GM18870 (cell line): ENCODE results near the gene CASP8.

Source experiments
- ATAC-seq: cut with Tn5 transposase; IDR thresholded peaks from one replicate; pipeline ENCODE4 v1.9.1; 2021; ENCODE audit warnings: moderate library complexity; ENCODE audit not compliant: unreplicated experiment

CASP8 gene

DNA sequence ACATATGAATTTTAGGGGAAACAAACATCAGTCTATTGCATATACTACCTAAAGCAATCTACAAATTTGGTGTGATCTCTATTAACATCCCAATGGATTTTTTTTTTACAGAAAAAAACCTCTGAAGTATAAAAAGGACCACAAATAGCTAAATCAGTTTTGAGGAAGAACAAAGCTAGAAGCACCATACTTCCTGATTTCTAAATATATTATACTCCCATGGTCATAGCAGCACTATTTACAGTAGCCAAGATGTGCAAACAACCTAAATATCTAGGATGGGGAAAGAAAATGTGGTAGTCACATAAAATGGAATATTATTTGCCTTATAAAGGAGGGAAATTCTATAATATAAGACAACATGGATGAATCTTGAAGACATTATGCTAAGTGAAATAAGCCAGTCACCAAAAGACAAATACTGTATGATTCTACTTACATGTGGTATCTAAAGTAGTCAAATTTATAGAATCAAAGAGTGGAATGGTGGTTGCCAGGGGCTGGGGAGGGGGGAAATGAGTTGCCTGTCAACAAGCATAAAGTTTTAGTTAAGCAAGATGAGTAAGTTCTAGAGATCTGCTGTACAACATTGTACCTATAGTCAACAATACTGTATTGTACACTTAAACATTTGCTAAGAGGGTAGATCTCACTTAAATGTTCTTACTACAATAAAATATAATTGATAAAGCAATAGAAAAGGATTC is 17.6 kb upstream of the CASP8 start:
- no peak for ATAC-seq

DNA sequence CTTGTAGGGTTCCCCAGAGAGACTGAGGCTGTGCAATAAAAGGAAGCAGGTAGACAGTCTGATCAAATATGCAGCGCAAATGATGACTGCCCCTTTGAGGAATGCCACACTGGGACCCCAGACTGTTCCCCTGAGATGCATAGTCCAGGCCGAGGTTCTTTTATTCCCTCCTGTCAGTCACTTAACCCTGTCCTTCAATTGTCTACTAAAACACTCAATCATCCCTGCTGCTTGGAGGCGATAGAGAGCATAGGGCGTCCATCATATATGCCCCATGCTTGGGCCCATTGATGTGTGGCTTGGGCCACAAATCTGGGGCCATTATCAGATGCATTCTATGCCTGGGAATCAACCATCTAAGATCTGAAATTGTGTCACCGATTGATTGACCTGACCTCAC is 15.5 kb upstream of the CASP8 start:
- no peak for ATAC-seq

GRCh38 chr2:201246280-201246679 is 14.1 kb upstream of the CASP8 start:
- ATAC-seq, result no peak

GRCh38 chr2:201248288-201248844 is 12.0 kb upstream of the CASP8 start:
- ATAC-seq, result no peak

DNA sequence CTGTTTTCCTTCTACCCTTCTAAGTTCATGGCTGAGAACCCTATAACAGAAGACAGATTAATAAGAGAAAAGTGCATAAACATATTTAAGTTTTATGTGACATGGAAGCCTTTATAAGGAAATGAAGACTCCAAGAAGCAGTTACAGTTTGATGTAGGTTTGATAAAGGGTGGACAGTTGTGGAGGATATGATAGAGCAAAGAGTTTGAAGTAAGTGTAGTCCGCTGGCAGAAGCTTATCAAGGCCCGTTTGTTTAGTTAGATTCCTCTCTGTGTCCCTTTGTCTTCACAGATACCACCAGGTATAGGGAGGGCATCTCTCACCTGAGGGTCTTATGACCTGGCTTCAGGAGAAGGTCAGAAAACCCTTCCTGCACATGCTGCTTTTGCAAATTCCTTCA is 10.4 kb upstream of the CASP8 start:
- ATAC-seq, result no peak

- ATAC-seq, result no peak
These were observed 9.6 kb upstream of the CASP8 start for GRCh38 chr2:201250741-201251140.

GRCh38 chr2:201254081-201254730 is 6.1 kb upstream of the CASP8 start:
- no peak for ATAC-seq

- ATAC-seq, result no peak
These were observed 4.8 kb upstream of the CASP8 start for GRCh38 chr2:201255408-201256033.

DNA sequence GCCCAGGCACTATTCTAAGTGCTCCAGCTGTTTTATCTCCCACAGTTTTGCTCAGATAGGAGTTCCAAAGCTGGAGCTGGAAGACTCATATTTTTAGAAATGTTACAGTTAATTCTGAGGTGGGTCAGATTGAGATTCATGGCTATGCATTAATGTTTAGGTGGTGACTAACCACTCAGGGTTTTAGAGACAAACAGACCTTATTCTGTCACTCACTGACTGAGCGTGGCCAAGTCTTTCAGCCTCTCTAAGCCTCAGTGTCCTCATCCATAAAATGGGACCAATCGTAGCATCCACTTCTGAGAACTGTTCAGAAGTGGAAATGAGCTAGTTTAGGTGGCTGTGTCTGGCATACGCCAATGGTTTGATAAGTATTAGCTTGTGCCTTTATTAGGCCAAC is 4.3 kb upstream of the CASP8 start:
- ATAC-seq, result no peak

- peak; percentile 47 for ATAC-seq
These were observed 2.9 kb upstream of the CASP8 start for GRCh38 chr2:201257381-201257955.

DNA sequence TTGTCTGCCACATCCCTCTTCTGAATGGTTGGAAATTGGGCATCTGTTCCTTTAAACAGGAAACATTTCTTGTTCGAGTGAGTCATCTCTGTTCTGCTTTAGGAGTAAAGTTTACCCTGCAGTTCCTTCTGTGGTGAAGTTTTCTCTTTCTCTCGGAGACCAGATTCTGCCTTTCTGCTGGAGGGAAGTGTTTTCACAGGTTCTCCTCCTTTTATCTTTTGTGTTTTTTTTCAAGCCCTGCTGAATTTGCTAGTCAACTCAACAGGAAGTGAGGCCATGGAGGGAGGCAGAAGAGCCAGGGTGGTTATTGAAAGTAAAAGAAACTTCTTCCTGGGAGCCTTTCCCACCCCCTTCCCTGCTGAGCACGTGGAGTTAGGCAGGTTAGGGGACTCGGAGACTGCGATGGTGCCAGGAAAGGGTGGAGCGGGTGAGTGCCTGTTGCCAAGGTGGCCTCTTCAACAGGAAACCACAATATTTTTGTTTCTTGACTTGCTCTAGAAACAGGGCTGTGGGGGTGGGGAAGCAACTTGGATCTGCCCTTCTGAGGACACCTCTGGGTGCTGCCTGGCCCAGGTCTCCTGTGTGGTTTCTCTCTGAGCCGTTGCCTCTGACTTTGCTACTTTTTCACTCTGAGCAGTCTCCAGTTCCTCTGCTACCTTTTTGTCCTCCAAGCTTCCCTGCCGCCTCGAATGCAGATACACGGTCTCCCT is 2.2 kb upstream of the CASP8 start:
- peak; percentile 62 for ATAC-seq

GRCh38 chr2:201258666-201259615 is 1.4 kb upstream of the CASP8 start:
- no peak for ATAC-seq

DNA sequence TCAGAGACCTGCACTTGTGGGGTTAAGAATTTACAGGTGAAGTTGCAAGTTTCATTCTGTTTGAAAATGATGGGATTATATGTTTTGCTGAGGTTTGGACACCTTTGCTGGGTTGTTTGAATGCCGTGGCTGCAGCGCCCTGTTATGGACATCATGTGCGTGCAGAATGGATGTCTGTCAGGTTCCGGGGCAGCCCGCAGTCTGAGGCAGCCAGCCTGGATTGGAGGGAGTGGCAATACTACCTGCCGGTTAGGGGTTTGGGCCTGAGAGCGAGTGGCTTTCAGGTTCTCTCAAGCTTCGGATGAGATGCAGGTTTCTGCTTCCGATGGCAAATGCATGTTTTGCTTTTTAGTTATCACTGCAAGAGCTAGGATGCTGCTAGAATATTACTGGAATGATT is 1.1 kb downstream of the CASP8 start:
- no peak for ATAC-seq

DNA sequence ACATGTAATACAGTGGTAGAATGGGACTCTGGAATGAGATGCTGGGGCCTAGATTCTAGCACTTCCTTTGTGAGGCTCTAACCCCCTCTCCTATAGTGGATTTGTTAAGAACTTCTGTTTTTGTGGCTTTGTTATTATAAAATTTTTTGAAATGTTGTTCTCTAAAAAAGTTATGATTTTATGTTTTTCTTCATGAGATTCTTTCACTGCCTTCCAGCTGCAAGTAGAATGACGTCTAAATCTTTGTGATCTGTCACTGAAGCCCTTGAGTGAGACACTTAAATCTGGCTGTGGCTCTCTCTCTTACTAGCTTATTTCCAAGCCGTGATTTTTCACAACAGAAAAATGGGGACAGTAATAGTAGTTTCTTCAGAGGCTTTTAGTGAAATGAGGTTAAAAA is 1.6 kb downstream of the CASP8 start:
- no peak for ATAC-seq

DNA sequence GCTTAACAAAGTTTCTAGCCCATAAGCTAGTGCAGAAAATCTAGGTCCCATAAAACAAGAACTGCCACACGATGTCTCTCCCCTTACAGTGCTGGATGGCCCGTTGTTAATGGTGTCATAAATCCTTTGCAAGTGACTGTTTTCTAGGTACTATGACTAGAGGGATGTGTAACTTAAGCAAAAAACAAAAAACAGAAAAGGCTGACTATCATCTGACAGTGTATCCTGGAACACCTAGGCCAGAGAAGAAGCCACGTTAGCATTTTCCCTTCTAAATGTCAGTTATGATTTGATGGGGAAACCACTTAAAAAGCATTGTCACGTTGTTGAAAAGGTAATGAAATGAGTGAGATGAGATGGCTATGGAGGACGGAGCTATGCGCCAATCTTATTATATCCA is 2.4 kb downstream of the CASP8 start:
- ATAC-seq, result no peak

GRCh38 chr2:201263779-201264178 is 3.4 kb downstream of the CASP8 start:
- peak; percentile 43 for ATAC-seq

- no peak for ATAC-seq
These were observed 4.3 kb downstream of the CASP8 start for GRCh38 chr2:201264472-201265173.

GRCh38 chr2:201266629-201267028 is 6.3 kb downstream of the CASP8 start:
- no peak for ATAC-seq

DNA sequence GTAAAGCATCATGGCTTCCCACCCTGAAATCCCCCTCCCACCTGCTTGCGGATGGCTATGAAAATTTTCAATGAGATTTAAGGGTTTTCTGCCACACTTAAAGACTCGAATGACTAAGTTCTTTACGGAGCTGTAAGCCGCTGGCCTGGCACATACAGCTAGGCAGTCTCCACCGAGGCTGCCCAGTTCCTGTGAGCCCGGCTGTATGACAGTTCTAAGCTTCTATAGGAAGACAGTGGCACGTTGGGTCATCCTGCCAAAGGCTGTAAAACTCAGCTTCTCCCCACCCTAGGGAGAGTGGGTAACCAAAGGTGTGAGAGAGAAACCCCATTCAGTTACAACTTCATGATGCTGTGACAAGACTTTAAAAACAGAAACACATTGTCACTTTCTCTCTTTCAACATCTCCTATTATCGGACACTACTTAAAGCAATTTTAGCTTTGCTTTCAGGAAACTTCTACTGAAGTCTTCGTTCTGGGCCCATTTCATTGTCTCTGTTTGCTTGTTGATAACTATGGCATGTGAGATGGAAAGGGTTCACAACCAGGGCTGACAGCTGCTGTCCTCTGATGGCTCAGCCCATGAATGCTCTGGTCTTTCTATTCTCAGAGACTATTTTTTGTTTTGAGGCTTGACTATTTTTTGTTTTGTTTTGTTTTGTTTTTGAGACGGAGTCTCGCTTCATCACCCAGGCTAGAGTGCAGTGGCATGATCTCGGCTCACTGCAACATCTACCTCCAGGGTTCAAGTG is 7.1 kb downstream of the CASP8 start:
- ATAC-seq, result no peak
